Activated CD4-positive, alpha-beta T cell treated with anti-CD3 and anti-CD28 coated beads, Interleukin-2, amount 10 ng/mL, durations not matched to agents 7 days and 5 days (primary cell): Measurements from ENCODE around the gene CTDNEP1. TPM values are rescaled to one million over a fixed set of nuclear protein-coding genes. Genes with fewer than 3 reads are reported as not detected.

ENCODE experiments used
- CTCF ChIA-PET: fragments of 350-600 bp; sonication (Branson Sonifier 250); formaldehyde crosslinking; loops from one replicate; lab custom pipeline; 2021; ENCODE audit warnings: antibody characterized with exemption; lab: Charles Lee
- POLR2A ChIA-PET: fragments of 350-600 bp; sonication (Branson Sonifier 250); formaldehyde crosslinking; loops from one replicate; lab custom pipeline; 2021; ENCODE audit warnings: antibody characterized with exemption; lab: Charles Lee
- DNase-seq: peaks from one replicate; pipeline ENCODE4 v3.0.0-alpha.2; 2020
- H3K27ac Mint-ChIP-seq: one replicate; pipeline ENCODE4 v1.8.0; 2021; ENCODE audit warnings: mild to moderate bottlenecking, moderate library complexity, mixed read lengths
- H3K27me3 Mint-ChIP-seq: one replicate; pipeline ENCODE4 v1.8.0; 2021; ENCODE audit warnings: mixed read lengths
- H3K36me3 Mint-ChIP-seq: one replicate; pipeline ENCODE4 v1.8.0; 2021; ENCODE audit warnings: low read depth, mixed read lengths
- H3K4me1 Mint-ChIP-seq: one replicate; pipeline ENCODE4 v1.8.0; 2021; ENCODE audit warnings: mixed read lengths
- H3K4me3 Mint-ChIP-seq: one replicate; pipeline ENCODE4 v1.8.0; 2021; ENCODE audit warnings: mild to moderate bottlenecking, moderate library complexity, mixed read lengths
- H3K9me3 Mint-ChIP-seq: one replicate; pipeline ENCODE4 v1.8.0; 2021; ENCODE audit warnings: mixed read lengths
- total RNA-seq, 2 experiments: library from RNA; stranded (reverse); gene quantifications; one replicate each; pipeline ENCODE4 v1.2.3, GENCODE V29; 2021

Gene CTDNEP1
- total RNA-seq, 2 experiments from 2014 or later, result 168 to 183 TPM

DNA sequence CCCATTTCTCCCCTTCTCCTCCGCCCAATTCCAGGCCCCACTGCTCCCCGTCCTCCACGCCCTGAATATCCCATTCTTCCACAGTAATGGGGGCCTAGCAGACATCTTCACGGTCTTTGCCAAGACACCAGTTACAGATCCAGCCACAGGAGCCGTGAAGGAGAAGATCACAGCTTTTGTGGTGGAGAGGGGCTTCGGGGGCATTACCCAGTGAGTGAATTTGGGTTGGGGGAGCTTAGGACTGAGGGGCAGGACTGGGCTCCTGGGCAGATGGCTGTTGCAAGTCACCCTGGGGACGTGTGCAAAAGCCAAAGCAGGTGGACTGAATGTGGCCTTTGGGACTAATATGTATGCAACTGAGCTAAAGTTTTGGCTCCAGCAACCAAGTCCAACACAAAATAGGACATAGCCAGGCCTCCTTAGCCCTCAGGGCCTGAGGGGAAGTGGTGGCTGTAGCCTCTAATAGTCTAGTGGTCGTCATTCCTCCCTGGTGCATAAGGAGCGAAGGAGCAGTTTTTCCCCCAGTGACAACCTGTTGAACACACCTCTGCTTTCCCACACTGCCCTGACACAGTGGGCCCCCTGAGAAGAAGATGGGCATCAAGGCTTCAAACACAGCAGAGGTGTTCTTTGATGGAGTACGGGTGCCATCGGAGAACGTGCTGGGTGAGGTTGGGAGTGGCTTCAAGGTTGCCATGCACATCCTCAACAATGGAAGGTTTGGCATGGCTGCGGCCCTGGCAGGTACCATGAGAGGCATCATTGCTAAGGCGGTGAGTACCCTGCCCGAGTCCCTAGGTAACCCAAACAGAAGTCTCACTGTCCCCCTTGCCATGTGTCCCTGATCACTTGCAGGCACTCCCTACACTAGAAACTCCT lies 29.2 kb downstream of the CTDNEP1 start:
- H3K9me3 Mint-ChIP-seq, result no peaks in the 10 kb centered on the region
- DNase-seq, result no peak
- CTCF ChIA-PET, result interaction anchor here (0.8 to 5.0 kb wide), 3 partner anchors 12 to 76 kb away, joined by 3 to 48 read pairs (median 16); partner anchors contain the start of genes DVL2 and PHF23
- peaks cover 27% of the 10 kb centered on the region for H3K36me3 Mint-ChIP-seq
- peak overlapping the region; percentile 9 for H3K27ac Mint-ChIP-seq
- POLR2A ChIA-PET, result no interaction called here
- no peak overlapping the region for H3K4me3 Mint-ChIP-seq
- H3K4me1 Mint-ChIP-seq, result peaks cover 38% of the 10 kb centered on the region
- no peaks in the 10 kb centered on the region for H3K27me3 Mint-ChIP-seq

DNA sequence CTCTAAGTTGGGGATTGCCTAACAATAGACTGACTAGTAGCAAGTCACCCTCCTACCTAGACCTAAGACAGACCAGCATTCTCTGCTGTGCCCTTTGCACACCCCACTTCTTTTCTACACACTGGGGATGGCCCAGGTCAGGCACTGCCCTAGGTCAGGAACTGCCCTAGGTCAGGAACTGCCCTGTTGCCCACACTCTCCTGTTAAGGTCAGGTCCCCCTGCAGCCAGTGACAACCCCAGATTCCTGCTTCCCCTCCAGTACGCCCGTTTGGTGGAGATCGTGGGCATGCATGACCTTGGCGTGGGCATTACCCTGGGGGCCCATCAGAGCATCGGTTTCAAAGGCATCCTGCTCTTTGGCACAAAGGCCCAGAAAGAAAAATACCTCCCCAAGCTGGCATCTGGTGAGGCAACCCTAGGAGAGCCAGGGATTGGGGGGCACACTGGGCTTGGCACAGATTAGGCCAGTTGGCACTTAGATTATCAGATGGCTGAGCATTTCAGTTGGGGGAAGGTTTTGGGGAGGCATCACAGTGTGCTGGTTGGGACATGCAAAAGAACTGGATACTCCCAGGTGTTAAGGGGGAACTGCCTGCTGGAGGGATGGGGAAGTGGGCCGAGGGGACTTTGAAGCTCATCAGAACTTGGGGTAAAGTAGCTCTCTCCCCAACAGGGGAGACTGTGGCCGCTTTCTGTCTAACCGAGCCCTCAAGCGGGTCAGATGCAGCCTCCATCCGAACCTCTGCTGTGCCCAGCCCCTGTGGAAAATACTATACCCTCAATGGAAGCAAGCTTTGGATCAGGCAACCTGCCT lies 30.0 kb downstream of the CTDNEP1 start:
- H3K27ac Mint-ChIP-seq, result peak overlapping the region; percentile 72
- peaks cover 21% of the 10 kb centered on the region for H3K36me3 Mint-ChIP-seq
- peaks cover 42% of the 10 kb centered on the region for H3K4me1 Mint-ChIP-seq
- POLR2A ChIA-PET, result interaction anchor here (0.9 kb wide), 1 partner anchor 21 kb away, joined by 3 read pairs; the partner anchor contains the start of gene GABARAP
- no peaks in the 10 kb centered on the region for H3K27me3 Mint-ChIP-seq
- CTCF ChIA-PET, result interaction anchor here (0.6 to 5.0 kb wide), 12 partner anchors 7 to 467 kb away, joined by 3 to 48 read pairs (median 4); partner anchors contain the start of genes DVL2, GABARAP and PHF23
- no peak for DNase-seq
- H3K9me3 Mint-ChIP-seq, result no peaks in the 10 kb centered on the region
- H3K4me3 Mint-ChIP-seq, result peak overlapping the region; percentile 91

DNA sequence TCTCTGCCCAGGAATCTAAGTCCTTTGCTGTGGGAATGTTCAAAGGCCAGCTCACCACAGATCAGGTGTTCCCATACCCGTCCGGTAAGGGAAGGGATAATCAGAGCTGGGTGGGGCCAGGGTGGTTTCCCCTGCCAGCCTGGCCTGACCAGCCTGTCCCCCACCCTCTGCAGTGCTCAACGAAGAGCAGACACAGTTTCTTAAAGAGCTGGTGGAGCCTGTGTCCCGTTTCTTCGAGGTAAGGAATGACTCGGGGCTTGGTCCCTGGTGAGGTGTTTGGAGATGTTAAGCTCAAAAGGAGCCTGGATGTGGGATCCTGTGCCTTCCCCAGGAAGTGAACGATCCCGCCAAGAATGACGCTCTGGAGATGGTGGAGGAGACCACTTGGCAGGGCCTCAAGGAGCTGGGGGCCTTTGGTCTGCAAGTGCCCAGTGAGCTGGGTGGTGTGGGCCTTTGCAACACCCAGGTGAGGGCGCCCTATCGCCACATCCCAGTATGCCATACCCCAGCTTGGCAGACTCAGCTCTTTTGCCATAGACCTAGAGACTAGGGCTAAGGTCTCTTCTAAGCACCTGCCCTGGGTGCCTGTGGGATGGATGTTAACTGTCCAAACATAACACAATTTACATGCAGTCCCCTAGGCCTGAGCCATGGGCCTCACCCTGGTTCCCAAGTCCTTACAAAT lies 30.8 kb downstream of the CTDNEP1 start:
- Mint-ChIP-seq H3K27me3 (no peaks in the 10 kb centered on the region), H3K36me3 (peaks cover 19% of the 10 kb centered on the region), H3K4me3 (peak overlapping the region; percentile 91), H3K27ac (peak overlapping the region; percentile 81), H3K4me1 (peaks cover 50% of the 10 kb centered on the region), H3K9me3 (no peaks in the 10 kb centered on the region)
- ChIA-PET CTCF (interaction anchor here (0.6 to 5.0 kb wide), 14 partner anchors 8 to 466 kb away, joined by 3 to 48 read pairs (median 3); partner anchors contain the start of genes DVL2, GABARAP and PHF23), POLR2A (interaction anchor here (0.9 to 1.9 kb wide), 2 partner anchors 22 to 175 kb away, joined by 3 to 5 read pairs; partner anchors contain the start of gene GABARAP)
- DNase-seq, result peak; percentile 68

DNA sequence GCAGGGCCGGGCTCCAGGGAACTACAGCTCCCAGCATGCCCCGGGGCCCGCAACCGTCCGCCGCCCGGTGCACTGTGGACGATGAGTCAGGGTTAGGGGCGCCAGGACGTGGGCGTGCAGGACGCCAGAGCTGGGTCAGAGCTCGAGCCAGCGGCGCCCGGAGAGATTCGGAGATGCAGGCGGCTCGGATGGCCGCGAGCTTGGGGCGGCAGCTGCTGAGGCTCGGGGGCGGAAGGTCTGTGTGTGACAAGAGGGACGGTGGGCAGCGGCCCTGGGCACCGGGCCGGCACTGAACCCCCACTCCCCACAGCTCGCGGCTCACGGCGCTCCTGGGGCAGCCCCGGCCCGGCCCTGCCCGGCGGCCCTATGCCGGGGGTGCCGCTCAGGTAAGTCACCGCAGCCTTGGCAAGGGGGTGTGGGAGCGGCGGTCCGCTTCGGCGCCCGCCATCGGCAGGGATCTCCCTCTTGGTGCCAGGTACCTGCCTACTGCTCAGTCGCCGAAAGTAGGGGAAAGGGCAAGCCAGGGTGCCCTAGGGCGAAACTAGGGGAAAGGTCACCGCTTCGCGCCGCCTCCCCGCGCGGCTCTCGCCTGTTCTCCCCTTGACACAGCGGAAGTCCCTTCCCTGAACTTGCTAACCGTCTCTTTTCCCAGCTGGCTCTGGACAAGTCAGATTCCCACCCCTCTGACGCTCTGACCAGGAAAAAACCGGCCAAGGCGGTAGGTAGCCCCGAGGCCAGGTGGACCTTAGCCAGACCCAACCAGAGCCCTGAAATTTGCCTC lies 31.5 kb downstream of the CTDNEP1 start, which contains the start of the genes ACADVL and DLG4:
Gene ACADVL (plus strand): TSS at position 127 of the 781 bp plus-strand sequence. CDS start 47 bp downstream, at position 174.
Gene DLG4 (minus strand): TSS at position 25 of the 781 bp plus-strand sequence.
- Mint-ChIP-seq H3K4me3 (peak within 1 kb of the TSS; percentile 91), H3K9me3 (no peaks in the 10 kb centered on the region), H3K27me3 (no peaks in the 10 kb centered on the region), H3K4me1 (peaks cover 56% of the 10 kb centered on the region), H3K27ac (peak within 1 kb of the TSS; percentile 89), H3K36me3 (peaks cover 19% of the 10 kb centered on the region)
- POLR2A ChIA-PET, result interaction anchor here (0.9 to 1.9 kb wide), 2 partner anchors 18 to 174 kb away, joined by 3 to 5 read pairs; no protein-coding TSS in a partner anchor
- CTCF ChIA-PET, result interaction anchor here (0.6 to 5.0 kb wide), 16 partner anchors 9 to 174 kb away, joined by 3 to 48 read pairs (median 3); partner anchors contain the start of genes DVL2, GABARAP and PHF23
- DNase-seq, result peak; percentile 74

DNA sequence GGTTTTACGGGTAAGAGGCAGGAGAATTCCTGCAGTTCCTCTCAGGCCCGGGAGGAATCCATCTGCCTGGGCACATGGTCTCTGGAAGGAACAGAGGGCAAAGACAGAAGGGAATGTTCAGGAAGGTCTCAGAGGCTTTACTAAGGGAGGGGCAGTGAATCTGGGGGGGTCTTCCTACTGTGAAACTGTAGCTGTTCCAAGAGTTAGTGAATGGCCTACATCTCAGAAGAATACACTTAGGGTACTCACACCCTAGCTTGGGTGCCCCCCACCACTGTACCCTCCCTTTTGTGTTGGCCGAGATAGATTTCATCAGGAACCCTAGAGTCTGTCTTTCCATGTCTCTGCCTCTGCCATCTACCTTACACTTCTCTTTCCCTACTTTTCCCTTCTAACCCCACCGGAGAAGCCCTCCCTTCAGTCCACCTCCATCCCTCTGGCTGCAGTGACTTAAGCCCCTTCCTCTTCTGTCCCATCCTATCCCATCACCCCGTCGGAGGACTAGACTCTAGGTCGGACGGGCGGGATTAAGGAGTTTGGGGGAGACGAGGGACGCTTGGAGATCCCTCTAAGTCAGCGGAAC lies 32.2 kb downstream of the CTDNEP1 start:
- peak overlapping the region; percentile 91 for H3K4me3 Mint-ChIP-seq
- ChIA-PET POLR2A (interaction anchor here (0.9 to 1.9 kb wide), 2 partner anchors 19 to 173 kb away, joined by 3 to 5 read pairs; no protein-coding TSS in a partner anchor), CTCF (interaction anchor here (0.6 to 5.0 kb wide), 10 partner anchors 10 to 167 kb away, joined by 3 to 48 read pairs (median 4); partner anchors contain the start of genes DVL2, GABARAP and PHF23)
- H3K36me3 Mint-ChIP-seq, result peaks cover 19% of the 10 kb centered on the region
- H3K9me3 Mint-ChIP-seq, result no peaks in the 10 kb centered on the region
- no peak for DNase-seq
- H3K4me1 Mint-ChIP-seq, result peaks cover 62% of the 10 kb centered on the region
- H3K27ac Mint-ChIP-seq, result peak overlapping the region; percentile 89
- no peaks in the 10 kb centered on the region for H3K27me3 Mint-ChIP-seq

DNA sequence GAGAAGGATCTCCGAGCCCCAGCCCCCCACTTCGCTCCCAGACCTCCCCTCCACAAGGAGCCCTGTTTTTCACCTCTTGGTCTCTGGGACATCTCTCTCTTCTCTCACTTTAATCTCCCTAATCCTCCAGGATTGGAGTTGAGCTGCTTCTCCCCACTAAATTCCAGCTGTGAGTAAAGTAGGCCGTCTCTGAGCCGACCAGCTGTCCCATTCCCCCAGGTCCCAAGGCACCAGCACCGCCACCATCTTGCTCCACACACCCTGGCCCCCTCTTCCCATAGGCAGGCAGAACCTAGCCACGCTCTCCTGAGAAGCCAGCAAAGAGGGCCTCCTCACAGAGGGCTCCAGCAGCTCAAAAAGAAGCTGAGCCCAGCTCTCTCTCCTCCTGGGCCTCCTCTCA lies 32.8 kb downstream of the CTDNEP1 start:
- peaks cover 15% of the 10 kb centered on the region for H3K36me3 Mint-ChIP-seq

DNA sequence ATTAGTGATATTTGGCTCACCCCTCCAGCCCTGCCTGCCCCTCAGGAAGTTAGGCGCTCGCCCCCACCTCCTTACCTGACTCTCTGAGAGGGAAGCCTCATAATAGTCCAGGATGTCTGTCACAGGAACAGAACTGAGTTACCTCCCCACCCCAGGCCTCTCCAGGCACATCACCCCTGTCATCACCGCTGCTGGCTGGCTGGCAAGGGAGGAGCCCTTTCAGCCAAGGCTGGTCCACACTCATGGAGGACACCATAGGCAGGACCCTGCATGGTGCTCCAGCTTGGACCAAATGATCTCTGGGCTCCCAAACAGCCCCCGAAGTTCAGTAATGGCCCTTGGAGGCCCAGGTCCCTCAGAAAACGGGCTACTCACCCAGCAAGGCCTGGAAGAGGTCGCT lies 33.4 kb downstream of the CTDNEP1 start:
- Mint-ChIP-seq H3K27ac (peak overlapping the region; percentile 72), H3K9me3 (no peaks in the 10 kb centered on the region), H3K27me3 (no peaks in the 10 kb centered on the region), H3K4me1 (peaks cover 71% of the 10 kb centered on the region), H3K4me3 (peak overlapping the region; percentile 58), H3K36me3 (peaks cover 10% of the 10 kb centered on the region)
- POLR2A ChIA-PET, result no interaction called here
- no peak for DNase-seq
- CTCF ChIA-PET, result interaction anchor here (1.6 to 5.0 kb wide), 3 partner anchors 9 to 166 kb away, joined by 3 to 48 read pairs (median 4); no protein-coding TSS in a partner anchor

More for the DNA sequence above, 32.8 kb downstream of the CTDNEP1 start:
- Mint-ChIP-seq H3K4me1 (peaks cover 66% of the 10 kb centered on the region), H3K27ac (peak overlapping the region; percentile 68), H3K4me3 (peak overlapping the region; percentile 91), H3K9me3 (no peaks in the 10 kb centered on the region), H3K27me3 (no peaks in the 10 kb centered on the region)
- no peak for DNase-seq
- POLR2A ChIA-PET, result interaction anchor here (0.9 kb wide), 1 partner anchor 20 kb away, joined by 3 read pairs; no protein-coding TSS in a partner anchor
- CTCF ChIA-PET, result interaction anchor here (0.8 to 5.0 kb wide), 7 partner anchors 9 to 167 kb away, joined by 3 to 48 read pairs (median 4); partner anchors contain the start of genes DVL2 and GABARAP

DNA sequence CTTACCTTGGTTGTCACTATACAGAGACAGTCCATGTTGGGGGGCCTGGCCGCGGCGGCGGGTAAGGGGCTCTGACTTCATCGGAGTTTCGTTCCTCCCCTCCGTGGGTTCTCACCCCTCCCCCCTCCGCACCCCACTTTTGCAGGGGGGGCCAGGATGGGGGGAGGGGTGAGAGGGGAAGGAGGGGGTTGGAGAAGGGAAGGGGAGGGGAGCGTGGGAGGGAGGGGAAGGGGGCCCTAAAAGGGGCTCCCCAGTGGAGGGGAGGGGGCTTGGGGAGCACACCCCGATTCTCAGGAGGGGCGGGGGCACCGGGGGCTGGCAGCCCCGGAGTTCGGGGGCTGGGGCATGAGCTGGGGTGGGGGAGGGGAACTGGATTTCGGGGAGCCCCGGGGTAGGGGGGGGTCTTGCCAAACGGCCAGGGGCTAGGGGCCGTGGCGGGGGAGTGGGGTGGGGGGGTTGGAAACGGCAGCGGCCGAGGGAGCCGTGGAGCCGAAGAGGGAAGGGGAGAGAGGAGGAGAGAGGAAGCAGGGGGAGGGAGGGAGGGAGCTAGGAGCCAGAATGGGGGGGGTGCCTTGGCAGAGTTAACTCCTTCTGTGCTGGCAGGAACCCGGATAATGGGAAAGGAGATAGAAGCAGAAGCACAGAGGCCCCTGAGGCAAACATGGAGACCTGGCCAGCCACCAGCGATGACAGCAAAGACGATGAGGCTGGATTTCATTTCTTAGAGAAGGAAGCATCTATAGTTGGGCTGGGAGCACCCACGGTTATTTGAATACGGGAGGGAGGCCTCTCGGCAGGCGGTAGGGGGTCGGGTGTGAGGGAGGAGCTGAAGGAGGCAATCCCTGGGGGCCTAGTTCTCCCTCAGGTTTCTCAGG lies 34.2 kb downstream of the CTDNEP1 start:
- Mint-ChIP-seq H3K27ac (peak overlapping the region; percentile 82), H3K4me1 (peaks cover 72% of the 10 kb centered on the region), H3K36me3 (peaks cover 10% of the 10 kb centered on the region), H3K9me3 (no peaks in the 10 kb centered on the region), H3K27me3 (peaks cover 1% of the 10 kb centered on the region), H3K4me3 (peak overlapping the region; percentile 58)
- ChIA-PET POLR2A (no interaction called here), CTCF (interaction anchor here (1.6 kb wide), 1 partner anchor 8 kb away, joined by 3 read pairs; no protein-coding TSS in a partner anchor)
- no peak for DNase-seq

DNA sequence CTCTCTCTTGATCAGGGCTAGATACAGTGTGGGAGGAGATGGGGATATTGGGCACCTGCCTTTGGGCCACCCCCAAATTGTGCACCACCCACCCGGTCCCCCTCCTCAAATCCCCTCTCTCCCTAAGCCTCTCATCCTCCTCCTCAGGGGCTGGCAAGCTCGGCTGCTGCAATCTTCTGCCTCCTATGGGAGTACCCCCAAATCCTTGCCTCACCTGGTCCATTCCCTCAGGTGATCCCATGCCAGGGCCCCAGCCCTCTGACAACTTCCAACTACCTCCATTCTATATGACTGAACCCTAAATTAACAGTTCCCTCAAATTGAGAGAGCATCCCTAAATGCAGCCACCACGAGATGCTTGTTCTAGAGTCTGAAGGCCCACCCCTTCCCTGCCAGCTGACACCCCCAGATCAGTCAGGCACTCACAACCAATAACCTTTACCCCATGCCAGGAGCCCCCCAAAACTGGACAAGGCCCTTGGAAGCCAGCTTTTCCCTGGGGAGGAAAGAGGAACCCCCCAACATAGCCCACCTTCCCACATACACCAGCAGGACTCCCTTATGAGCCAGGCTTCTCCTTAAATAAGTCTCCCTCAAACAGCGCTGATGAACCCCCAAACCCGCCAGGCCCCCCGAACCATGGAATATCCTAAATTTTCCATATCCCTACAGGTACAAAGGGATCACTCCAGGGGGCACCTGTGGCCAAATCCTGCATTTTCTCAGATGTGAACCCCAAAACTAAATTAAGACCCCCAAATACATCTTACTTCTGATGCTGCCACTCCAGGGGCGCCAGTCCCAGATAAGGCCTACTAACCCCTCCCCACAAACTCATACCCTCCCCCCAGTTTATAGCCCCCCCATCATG lies 35.1 kb downstream of the CTDNEP1 start:
- Mint-ChIP-seq H3K4me1 (peaks cover 76% of the 10 kb centered on the region), H3K4me3 (peak overlapping the region; percentile 34), H3K36me3 (peaks cover 6% of the 10 kb centered on the region), H3K9me3 (no peaks in the 10 kb centered on the region), H3K27me3 (peaks cover 7% of the 10 kb centered on the region), H3K27ac (peak overlapping the region; percentile 31)
- POLR2A ChIA-PET, result no interaction called here
- DNase-seq, result no peak
- CTCF ChIA-PET, result interaction anchor here (0.6 to 1.0 kb wide), 3 partner anchors 10 to 80 kb away, joined by 3 to 4 read pairs (median 3); no protein-coding TSS in a partner anchor
